ENCODE measurements around the gene CPEB1. TPM values are rescaled to one million over a fixed set of nuclear protein-coding genes. Genes with fewer than 3 reads are reported as not detected.

The CPEB1 gene
- 1 to 10 TPM; 3.8 to 4.0 TPM for total RNA-seq
- under 1 TPM; 0.42 to 0.89 TPM for polyA plus RNA-seq
- long read RNA-seq, donor 1, result 0 reads
- long read RNA-seq, donor 2, result 0 reads
- long read RNA-seq, donor 3, result 0 reads
- long read RNA-seq, donor 4, result 0 reads
- long read RNA-seq, donor 5, result 0 reads

- DNase-seq (peak in 1 of 3 donors; percentile 14), ATAC-seq (ENCODE audit: insufficient read depth, low FRiP score) (peak; percentile 39)
- H3K9me3 ChIP-seq (ENCODE audit: control insufficient read depth in 4 of 4, insufficient read depth in 3 of 4, low read length in 3 of 4), result peaks cover 0 to 3% (median 0%) of the 10 kb centered on the region in 4 donors
- no peaks in the 10 kb centered on the region for H3K36me3 ChIP-seq (ENCODE audit: control insufficient read depth in 4 of 4, insufficient read depth in 4 of 4, low read length in 4 of 4)
- 8 to 11% methylated on average over 86 to 96 of the region's 96 CpGs for WGBS, 2 donors
- no peak within 1 kb of the TSS for H3K27ac ChIP-seq (ENCODE audit: low read depth in 1 of 2, low read length in 1 of 2)
- H3K27me3 ChIP-seq (ENCODE audit: control insufficient read depth in 3 of 3, insufficient read depth in 3 of 3, low read length in 2 of 3), result peaks cover 4 to 74% (median 62%) of the 10 kb centered on the region in 3 donors
- H3K4me3 ChIP-seq, result peak within 1 kb of the TSS; percentile 3
- H3K4me1 ChIP-seq (ENCODE audit: control insufficient read depth in 5 of 5, insufficient read depth in 5 of 5, low read length in 5 of 5), result peaks cover 0 to 18% (median 3%) of the 10 kb centered on the region in 5 donors
- no peak for TF ChIP-seq CTCF (IDR thresholded peaks at IDR 0.05; ENCODE audit: control extremely low read depth, extremely low read depth)
- H3K9ac ChIP-seq (ENCODE audit: insufficient read depth in 1 of 2, low read length in 2 of 2), result no peak within 1 kb of the TSS
Measured at GRCh38 chr15:82647045-82647834, at the start of gene CPEB1. Gene CPEB1 (minus strand): TSS chr15:82647363. CDS start chr15:82628459, 18,904 bp downstream.

- Histone ChIP-seq H3K9me3 (ENCODE audit: control insufficient read depth in 4 of 4, insufficient read depth in 3 of 4, low read length in 3 of 4) (peaks cover 0 to 2% (median 0%) of the 10 kb centered on the region in 4 donors), H3K27ac (ENCODE audit: low read depth in 1 of 2, low read length in 1 of 2) (no peak overlapping the region), H3K9ac (ENCODE audit: insufficient read depth in 1 of 2, low read length in 2 of 2) (no peak overlapping the region), H3K36me3 (ENCODE audit: control insufficient read depth in 4 of 4, insufficient read depth in 4 of 4, low read length in 4 of 4) (no peaks in the 10 kb centered on the region), H3K4me1 (ENCODE audit: control insufficient read depth in 5 of 5, insufficient read depth in 5 of 5, low read length in 5 of 5) (no peaks in the 10 kb centered on the region), H3K4me3 (no peak overlapping the region), H3K27me3 (ENCODE audit: control insufficient read depth in 3 of 3, insufficient read depth in 3 of 3, low read length in 2 of 3) (no peaks in the 10 kb centered on the region)
- no peak for ATAC-seq (ENCODE audit: insufficient read depth, low FRiP score)
- 90 to 93% methylated on average over 23 of the region's 23 CpGs for WGBS, 2 donors
- no peak for TF ChIP-seq CTCF (IDR thresholded peaks at IDR 0.05; ENCODE audit: control extremely low read depth, extremely low read depth)
- DNase-seq, result no peak
Measured at GRCh38 chr15:82692171-82692570, 45.0 kb upstream of the CPEB1 start.

GRCh38 chr15:82689147-82689546, 42.0 kb upstream of the CPEB1 start:
- no peak for DNase-seq
- ATAC-seq (ENCODE audit: insufficient read depth, low FRiP score), result no peak
- TF ChIP-seq CTCF (IDR thresholded peaks at IDR 0.05; ENCODE audit: control extremely low read depth, extremely low read depth), result no peak
- H3K9ac ChIP-seq (ENCODE audit: insufficient read depth in 1 of 2, low read length in 2 of 2), result no peak overlapping the region
- H3K27ac ChIP-seq (ENCODE audit: low read depth in 1 of 2, low read length in 1 of 2), result no peak overlapping the region
- 93 to 96% methylated on average over 8 of the region's 8 CpGs for WGBS, 2 donors
- H3K4me3 ChIP-seq, result no peak overlapping the region
- H3K36me3 ChIP-seq (ENCODE audit: control insufficient read depth in 4 of 4, insufficient read depth in 4 of 4, low read length in 4 of 4), result no peaks in the 10 kb centered on the region
- H3K27me3 ChIP-seq (ENCODE audit: control insufficient read depth in 3 of 3, insufficient read depth in 3 of 3, low read length in 2 of 3), result no peaks in the 10 kb centered on the region
- H3K9me3 ChIP-seq (ENCODE audit: control insufficient read depth in 4 of 4, insufficient read depth in 3 of 4, low read length in 3 of 4), result peaks cover 0 to 2% (median 0%) of the 10 kb centered on the region in 4 donors
- H3K4me1 ChIP-seq (ENCODE audit: control insufficient read depth in 5 of 5, insufficient read depth in 5 of 5, low read length in 5 of 5), result no peaks in the 10 kb centered on the region
